Colonic mucosa (tissue), 4 donors: ENCODE results near the gene ATP9B. TPM values are rescaled to one million over a fixed set of nuclear protein-coding genes. Genes with fewer than 3 reads are reported as not detected.

Experiments
- DNase-seq: peaks from one replicate; pipeline ENCODE4 v3.0.0-alpha.2; 2020
- H3K27ac ChIP-seq: fragments of 200-600 bp; one replicate; pipeline ENCODE4 v1.8.0; 2021
- H3K27me3 ChIP-seq: fragments of 200-600 bp; one replicate; pipeline ENCODE4 v1.8.0; 2021
- H3K36me3 ChIP-seq: fragments of 200-600 bp; one replicate; pipeline ENCODE4 v1.8.0; 2021
- H3K4me1 ChIP-seq: fragments of 200-600 bp; one replicate; pipeline ENCODE4 v1.8.0; 2021; ENCODE audit warnings: mild to moderate bottlenecking
- H3K4me3 ChIP-seq: fragments of 200-600 bp; one replicate; pipeline ENCODE4 v1.8.0; 2021
- H3K9ac ChIP-seq, 2 donors: one replicate each; pipeline ENCODE4 v1.7.0; 2013; ENCODE audit warnings: control low read depth in 2 of 2, low read depth in 2 of 2, low read length in 2 of 2
- H3K9me3 ChIP-seq: fragments of 200-600 bp; one replicate; pipeline ENCODE4 v1.8.0; 2021
- CTCF ChIP-seq: fragments of 200-600 bp; IDR thresholded peaks from one replicate; pipeline ENCODE4 v1.8.0; 2022; ENCODE audit warnings: antibody characterized with exemption, mild to moderate bottlenecking
- intact Hi-C: fragments of 100-400 bp; cut with DNase I; formaldehyde crosslinking; loops from one replicate; pipeline ENCODE4 v1.14.1; 2022
- total RNA-seq, 2 donors: library from RNA; stranded (reverse); fragmentation: NEBNext Ultra II Directional in 1 of 2; extraction: Animal tissue kit (Norgen Biotek cat#: 25700) in 1 of 2; gene quantifications; one replicate each; pipeline ENCODE4 v1.2.1, GENCODE V29; 2021
- donor health status: healthy.
- donor health status: DM: no; HTN: no; CAD: no.
- donor health status: DM: no; HTN: no; CAD: no.

ATP9B gene
- total RNA-seq, 2 donors from 2014 or later = 20.4 to 30.3 TPM

GRCh38 chr18:79064228-79064627 is 5.0 kb upstream of the ATP9B start:
- no peak overlapping the region for H3K27ac ChIP-seq
- no peaks in the 10 kb centered on the region for H3K9me3 ChIP-seq
- no peak for TF ChIP-seq CTCF
- no peak overlapping the region for H3K4me3 ChIP-seq
- intact Hi-C loops = no loop called here
- no peaks in the 10 kb centered on the region for H3K4me1 ChIP-seq
- DNase-seq = no peak
- no peak overlapping the region for H3K9ac ChIP-seq
- H3K36me3 ChIP-seq = no peaks in the 10 kb centered on the region
- H3K27me3 ChIP-seq = no peaks in the 10 kb centered on the region

- H3K27me3 ChIP-seq = no peaks in the 10 kb centered on the region
- H3K4me3 ChIP-seq = no peak overlapping the region
- intact Hi-C loops = loop anchor here (5.0 kb wide), 1 partner anchor 616 kb away; no protein-coding TSS in a partner anchor
- no peak for DNase-seq
- H3K27ac ChIP-seq = no peak overlapping the region
- no peak for TF ChIP-seq CTCF
- peaks cover 4% of the 10 kb centered on the region for H3K4me1 ChIP-seq
- no peaks in the 10 kb centered on the region for H3K9me3 ChIP-seq
- H3K36me3 ChIP-seq = no peaks in the 10 kb centered on the region
- no peak overlapping the region for H3K9ac ChIP-seq
Measured at GRCh38 chr18:79065802-79066201, 3.4 kb upstream of the ATP9B start.

- H3K4me1 ChIP-seq = peaks cover 4% of the 10 kb centered on the region
- TF ChIP-seq CTCF = no peak
- no peaks in the 10 kb centered on the region for H3K36me3 ChIP-seq
- no peak overlapping the region for H3K4me3 ChIP-seq
- H3K9me3 ChIP-seq = no peaks in the 10 kb centered on the region
- H3K9ac ChIP-seq = no peak overlapping the region
- no peaks in the 10 kb centered on the region for H3K27me3 ChIP-seq
- DNase-seq = no peak
- no peak overlapping the region for H3K27ac ChIP-seq
- intact Hi-C loops = loop anchor here (5.0 kb wide), 1 partner anchor 615 kb away; no protein-coding TSS in a partner anchor
Measured at GRCh38 chr18:79067611-79068010, 1.6 kb upstream of the ATP9B start.

GRCh38 chr18:79068341-79068936 is 755 bp upstream of the ATP9B start:
- no peak for TF ChIP-seq CTCF
- Histone ChIP-seq H3K27me3 (no peaks in the 10 kb centered on the region), H3K9ac (peak overlapping the region; percentile 55 to 62), H3K4me1 (peaks cover 4% of the 10 kb centered on the region), H3K36me3 (no peaks in the 10 kb centered on the region), H3K4me3 (peak overlapping the region; percentile 99), H3K9me3 (no peaks in the 10 kb centered on the region), H3K27ac (peak overlapping the region; percentile 86)
- intact Hi-C loops = loop anchor here (5.0 kb wide), 1 partner anchor 614 kb away; no protein-coding TSS in a partner anchor
- no peak for DNase-seq

GRCh38 chr18:79069717-79070151 is 540 bp downstream of the ATP9B start:
- peaks cover 4% of the 10 kb centered on the region for H3K4me1 ChIP-seq
- TF ChIP-seq CTCF = no peak
- H3K27me3 ChIP-seq = no peaks in the 10 kb centered on the region
- H3K36me3 ChIP-seq = no peaks in the 10 kb centered on the region
- peak overlapping the region; percentile 73 to 82 for H3K9ac ChIP-seq
- intact Hi-C loops = loop anchor here (5.0 kb wide), 1 partner anchor 613 kb away; no protein-coding TSS in a partner anchor
- DNase-seq = no peak
- H3K4me3 ChIP-seq = peak overlapping the region; percentile 99
- no peaks in the 10 kb centered on the region for H3K9me3 ChIP-seq
- peak overlapping the region; percentile 86 for H3K27ac ChIP-seq
